GM11168 (cell line): ENCODE data around the gene PCYT1B.
"Not testable (repeated sequence)": the region's sequence is repeated elsewhere in the genome, so short reads cannot be mapped to it uniquely, and the experiment has no call there.

Experiments
- in situ Hi-C: fragments of 300-500 bp; cut with MboI; formaldehyde crosslinking; loops from one replicate; pipeline ENCODE4 v1.12.0; 2022; ENCODE audit warnings: low sequenced_read_pairs; ENCODE audit not compliant: unreplicated experiment

Gene PCYT1B

GRCh38 chrX:24646745-24647182 lies 383 bp downstream of the PCYT1B start:
- in situ Hi-C loops = no loop called here

DNA sequence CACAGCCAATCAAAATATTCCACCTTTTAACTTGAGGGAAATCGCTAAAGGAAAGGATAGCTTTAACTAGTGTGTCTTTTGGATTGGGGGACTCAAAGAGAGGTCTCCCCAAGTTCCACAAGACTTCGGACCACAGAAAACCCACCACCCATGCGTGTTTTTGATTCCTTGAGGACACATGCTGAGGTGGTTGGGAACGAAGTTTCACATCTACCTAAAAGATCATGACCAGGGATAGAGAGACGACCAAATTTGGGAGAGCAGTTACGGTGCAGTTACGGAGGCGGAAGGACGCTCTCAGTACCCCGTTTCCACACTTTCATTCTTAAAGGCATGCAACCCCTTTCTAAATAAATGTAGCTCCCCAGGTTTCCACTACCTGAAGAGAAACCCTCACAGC lies 1.1 kb downstream of the PCYT1B start:
- in situ Hi-C loops = no loop called here

- in situ Hi-C loops = no loop called here
Observed at GRCh38 chrX:24643116-24643515, 4.0 kb downstream of the PCYT1B start.

DNA sequence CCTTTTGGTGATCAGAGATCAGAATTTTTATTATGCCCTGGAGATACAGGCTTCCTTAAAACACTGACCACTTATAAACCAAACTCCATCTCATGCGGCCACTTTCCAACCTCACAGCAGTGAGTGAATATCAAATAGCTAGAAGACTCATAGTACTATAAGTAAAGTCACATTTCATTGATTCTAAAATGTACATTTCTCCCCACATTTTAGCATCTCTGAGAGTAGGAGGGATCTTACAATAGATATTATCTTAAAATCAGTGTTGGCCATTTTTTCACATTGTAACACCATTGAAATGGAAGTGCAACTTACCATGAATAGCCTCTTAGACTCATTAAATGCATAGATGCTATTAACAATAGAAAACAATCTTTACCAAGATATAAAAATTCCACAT lies 17.4 kb downstream of the PCYT1B start:
- in situ Hi-C loops = no loop called here

- in situ Hi-C loops = no loop called here
Observed at GRCh38 chrX:24619647-24620046, 27.5 kb downstream of the PCYT1B start.

DNA sequence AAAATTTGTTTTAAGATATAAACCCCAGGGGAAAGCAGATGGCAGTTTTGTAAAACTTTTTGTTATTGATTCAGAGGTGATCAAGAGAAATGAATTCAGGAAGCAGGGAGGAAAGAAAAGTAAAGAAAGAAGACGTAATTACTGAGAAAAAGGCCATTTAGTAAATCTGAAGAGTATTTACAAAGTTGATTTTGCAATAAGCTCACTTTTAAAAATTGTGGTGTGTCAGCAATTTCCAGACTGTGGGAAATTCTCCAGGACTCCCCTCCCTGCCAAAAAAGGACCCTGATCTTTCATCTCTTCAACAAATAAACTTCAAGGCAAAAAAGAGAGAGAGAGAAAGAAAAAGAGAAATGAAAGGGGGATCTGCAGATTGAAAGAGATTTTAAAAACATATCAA lies 36.6 kb downstream of the PCYT1B start:
- in situ Hi-C loops = no loop called here

- in situ Hi-C loops = no loop called here
Observed at GRCh38 chrX:24607616-24608015, 39.5 kb downstream of the PCYT1B start.

GRCh38 chrX:24605941-24606340 lies 41.2 kb downstream of the PCYT1B start:
- in situ Hi-C loops = not testable (repeated sequence)

DNA sequence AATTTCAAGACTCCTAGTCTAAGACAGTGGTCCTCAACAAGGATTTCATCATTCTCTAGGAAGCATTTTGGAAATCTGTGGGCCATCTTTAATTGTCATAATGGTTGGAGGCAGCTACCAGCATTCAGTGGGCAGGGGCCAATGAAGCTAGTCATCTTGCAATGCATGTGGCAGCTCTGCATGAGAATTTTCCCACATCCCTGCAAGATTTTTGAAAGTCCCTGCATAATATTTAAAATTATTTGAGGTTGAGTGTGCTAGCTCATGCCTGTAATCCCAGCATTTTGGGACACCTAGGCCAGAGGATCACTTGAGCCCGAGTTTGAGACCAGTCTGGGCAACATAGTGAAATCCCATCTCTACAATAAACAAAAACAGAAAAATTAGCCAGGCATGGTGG lies 44.0 kb downstream of the PCYT1B start:
- in situ Hi-C loops = no loop called here

- in situ Hi-C loops = no loop called here
Observed at GRCh38 chrX:24601858-24602257, 45.3 kb downstream of the PCYT1B start.

DNA sequence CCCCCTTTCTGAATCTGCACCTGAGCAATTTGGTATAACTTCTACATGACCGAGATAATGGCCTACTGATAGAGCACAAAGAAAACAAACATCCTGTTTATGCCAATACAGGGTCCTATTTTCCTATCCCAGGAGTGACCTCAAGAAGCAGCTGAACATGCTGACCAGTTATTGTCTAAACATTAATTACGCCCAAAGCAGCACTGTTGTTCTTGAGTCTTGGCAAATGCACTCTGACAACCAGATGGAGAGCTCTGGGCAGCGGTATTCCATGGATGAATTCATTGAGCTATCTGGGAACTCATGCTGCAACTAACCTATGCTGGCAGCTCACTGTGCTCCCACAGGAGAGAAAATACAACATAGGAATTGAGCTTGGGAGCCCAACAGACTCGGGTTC lies 52.6 kb downstream of the PCYT1B start:
- in situ Hi-C loops = no loop called here

GRCh38 chrX:24590111-24590510 lies 57.0 kb downstream of the PCYT1B start:
- in situ Hi-C loops = no loop called here

DNA sequence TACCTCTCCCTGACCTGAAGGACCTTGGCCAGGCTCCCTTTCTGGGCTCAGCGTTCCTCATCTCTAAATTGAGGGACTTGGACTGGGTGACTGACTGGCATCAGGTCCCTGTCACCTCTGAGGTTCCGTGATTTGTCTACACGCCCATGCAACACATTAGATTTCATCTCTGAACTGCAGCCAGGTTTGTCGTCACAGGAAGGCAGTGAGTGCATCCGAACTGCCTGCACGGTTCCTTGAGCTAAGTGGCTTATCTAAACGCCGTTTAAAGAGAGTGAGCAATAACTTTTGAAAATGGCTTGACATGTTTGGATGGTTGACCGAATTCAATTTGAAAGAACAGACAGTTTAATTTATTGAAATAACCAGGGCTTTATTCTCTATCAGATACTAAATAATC lies 70.1 kb downstream of the PCYT1B start:
- in situ Hi-C loops = no loop called here

GRCh38 chrX:24575496-24575895 lies 71.7 kb downstream of the PCYT1B start:
- in situ Hi-C loops = no loop called here

DNA sequence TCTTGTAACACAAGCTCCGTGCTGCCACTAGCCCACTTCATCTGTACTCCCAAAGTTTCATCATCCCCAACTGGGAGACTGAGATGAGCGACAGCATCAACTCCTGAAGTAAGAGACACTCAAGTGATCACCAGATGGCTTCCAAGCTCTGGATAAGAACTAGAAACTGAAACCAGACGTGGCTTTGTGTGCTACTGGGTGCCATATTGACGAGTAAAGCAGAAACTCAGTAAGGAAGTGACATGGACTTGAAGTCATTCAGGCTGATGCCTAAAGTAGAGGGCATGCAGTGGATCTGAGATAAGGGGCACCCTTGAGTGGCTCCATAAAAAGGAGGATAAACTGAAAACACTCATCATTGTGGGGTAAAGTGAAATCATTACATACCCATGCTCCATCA lies 72.4 kb downstream of the PCYT1B start:
- in situ Hi-C loops = no loop called here

- in situ Hi-C loops = no loop called here
Observed at GRCh38 chrX:24567169-24567568, 80.0 kb downstream of the PCYT1B start.

DNA sequence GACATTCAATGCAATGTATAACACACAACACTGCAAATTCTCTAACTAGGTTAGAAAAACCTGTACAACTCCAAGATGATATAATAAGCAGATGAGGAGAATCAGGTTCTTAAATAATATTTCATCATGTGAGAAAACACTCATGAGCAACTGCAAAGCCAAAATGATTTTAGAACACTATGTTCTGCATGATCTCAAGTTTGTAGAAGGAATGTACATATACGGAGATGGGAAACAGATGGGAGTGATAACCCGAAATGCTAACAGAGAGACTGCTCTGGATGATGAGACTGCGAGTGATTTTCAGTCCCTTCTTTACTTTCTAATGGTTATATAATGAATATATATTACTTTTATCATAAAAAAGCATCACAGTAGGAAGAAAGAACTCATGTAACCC lies 80.9 kb downstream of the PCYT1B start:
- in situ Hi-C loops = no loop called here

GRCh38 chrX:24563291-24564010 lies 83.7 kb downstream of the PCYT1B start:
- in situ Hi-C loops = no loop called here

DNA sequence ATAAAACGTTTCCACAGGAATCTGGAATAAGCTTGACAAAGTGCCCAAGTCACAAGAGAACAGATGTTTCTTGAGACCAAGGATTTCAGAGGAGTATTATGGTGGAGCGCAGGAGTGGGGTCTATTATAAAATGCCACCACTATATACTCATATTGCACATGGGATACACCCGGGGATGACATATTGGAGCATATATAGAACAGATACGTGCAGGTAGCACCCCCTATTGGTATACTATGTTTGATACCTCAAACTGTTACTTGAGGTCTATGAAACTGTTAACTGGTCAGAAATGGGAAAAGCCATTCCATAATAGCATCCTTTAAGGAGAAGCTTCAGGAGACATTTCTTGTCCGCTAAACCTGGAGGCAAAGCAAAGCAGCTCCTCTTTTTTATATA lies 86.0 kb downstream of the PCYT1B start:
- in situ Hi-C loops = no loop called here

DNA sequence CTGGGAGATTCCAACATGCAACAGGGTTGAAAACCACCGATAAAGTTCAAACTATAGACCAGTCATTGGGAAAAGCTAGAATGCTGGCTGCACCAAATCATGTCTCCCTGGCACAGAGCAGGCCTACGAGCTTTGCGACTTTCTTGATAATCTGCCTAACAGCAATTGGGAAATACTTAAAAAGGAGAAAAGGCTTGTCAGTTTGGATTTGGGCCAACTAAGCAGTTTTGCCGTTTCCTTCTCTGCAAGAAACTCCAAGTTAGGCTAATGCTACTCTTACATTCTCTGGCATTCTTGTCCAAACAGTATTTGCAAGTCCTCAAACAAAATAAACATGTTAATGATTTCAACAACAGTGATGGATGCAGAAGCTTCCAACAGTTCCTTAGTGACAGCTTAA lies 94.1 kb downstream of the PCYT1B start:
- in situ Hi-C loops = no loop called here

DNA sequence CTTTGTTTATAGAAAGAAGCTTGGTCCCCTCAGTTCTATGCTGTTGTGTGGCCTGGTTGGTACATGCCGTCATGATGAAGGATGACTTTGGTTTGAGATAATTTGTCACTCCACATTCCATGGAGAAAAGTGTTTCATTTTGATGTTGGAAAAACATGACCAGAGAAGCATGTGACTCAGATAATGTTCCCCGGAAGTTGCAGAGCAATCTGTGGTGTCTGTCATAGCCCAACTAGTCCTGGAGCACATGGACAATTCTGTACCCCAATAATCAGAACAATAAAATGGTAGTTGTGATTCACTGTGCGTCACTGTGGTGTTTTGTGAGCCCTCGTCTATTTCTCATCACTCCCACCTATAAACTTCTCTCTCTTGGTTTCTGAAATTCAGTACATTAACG lies 97.0 kb downstream of the PCYT1B start:
- in situ Hi-C loops = no loop called here

DNA sequence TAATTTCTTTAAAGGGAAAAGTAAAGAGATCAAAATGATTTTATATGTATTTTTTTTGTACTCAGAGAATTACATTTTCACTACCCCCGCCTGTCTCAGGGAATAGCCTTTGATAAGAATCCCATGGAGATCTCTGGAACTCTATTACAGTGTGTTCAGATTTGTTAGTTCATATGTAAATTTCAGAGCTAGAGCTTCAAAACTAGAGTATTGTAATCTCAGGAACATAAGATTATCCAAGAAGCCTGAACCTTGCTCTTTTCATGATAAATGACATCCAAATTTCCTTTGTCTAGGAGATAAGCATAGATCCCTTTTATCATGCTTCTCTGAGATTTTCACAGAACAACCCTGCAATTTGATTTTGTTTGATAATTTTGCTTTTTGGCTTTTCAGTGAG lies 99.2 kb downstream of the PCYT1B start:
- in situ Hi-C loops = no loop called here

GRCh38 chrX:24542756-24543155 lies 104.4 kb downstream of the PCYT1B start:
- in situ Hi-C loops = no loop called here
